Endothelial cell of umbilical vein (primary cell): ENCODE measurements around the gene PCID2. TPM values are rescaled to one million over a fixed set of nuclear protein-coding genes. Genes with fewer than 3 reads are reported as not detected.
A peak's percentile ranks its signal among the peaks of the same experiment; 100 is the strongest.

ENCODE experiments used
- BruUV-seq: library from RNA; stranded (reverse); fragments of 400-500 nt; replicated peaks from 2 replicates; lab custom pipeline; 2021; lab: Mats Ljungman, UMichigan
- CTCF ChIA-PET: fragments of 300-600, 350-600 bp; sonication (Branson Sonifier 250); formaldehyde crosslinking; loops from one replicate; lab custom pipeline; 2021; ENCODE audit warnings: antibody characterized with exemption, inconsistent platforms; lab: Charles Lee
- POLR2A ChIA-PET: fragments of 300-600, 350-600 bp; sonication (Branson Sonifier 250); formaldehyde crosslinking; loops from one replicate; lab custom pipeline; 2021; ENCODE audit warnings: antibody characterized with exemption, inconsistent platforms; lab: Charles Lee
- DNase-seq: peaks from one replicate; pipeline ENCODE4 v3.0.0-alpha.2; 2011; ENCODE audit warnings: low read depth, low spot score
- FAIRE-seq: peaks from 2 replicates; lab custom pipeline; 2011; peaks lifted over from hg19 to GRCh38; lab: Jason Lieb, UNC
- H2AFZ ChIP-seq: 2 replicates; pipeline ENCODE4 v1.6.0; 2012; ENCODE audit warnings: low read depth, low read length, control low read depth, inconsistent platforms
- H3K27ac ChIP-seq: 2 replicates; pipeline ENCODE4 v1.5.1; 2011; ENCODE audit warnings: low read depth, mild to moderate bottlenecking, control low read depth, low read length, moderate library complexity; ENCODE audit not compliant: insufficient read depth
- H3K27me3 ChIP-seq, 2 experiments: 2 replicates each; pipeline versions ENCODE4 v1.6.0 to v1.6.1; 2011; ENCODE audit warnings: low read length in 2 of 2, mixed read lengths in 1 of 2; ENCODE audit not compliant: control insufficient read depth in 2 of 2, insufficient read depth in 2 of 2
- H3K36me3 ChIP-seq, 2 experiments: 2 replicates in 1 of 2; 3 replicates in 1 of 2; pipeline ENCODE4 v1.5.1; 2011; ENCODE audit warnings: low read length in 2 of 2, mild to moderate bottlenecking in 1 of 2, moderate library complexity in 1 of 2; ENCODE audit not compliant: control insufficient read depth in 2 of 2, insufficient read depth in 2 of 2; ENCODE audit errors: extremely low read depth in 1 of 2
- H3K4me1 ChIP-seq: 3 replicates; pipeline ENCODE4 v1.5.1; 2011; ENCODE audit warnings: mild to moderate bottlenecking, low read length; ENCODE audit not compliant: control insufficient read depth, insufficient read depth; ENCODE audit errors: extremely low read depth
- H3K4me2 ChIP-seq: 2 replicates; pipeline ENCODE4 v1.6.1; 2011; ENCODE audit warnings: low read length, control low read depth, mixed read lengths; ENCODE audit not compliant: insufficient read depth
- H3K4me3 ChIP-seq, 3 experiments: fragments of 200-600 bp in 1 of 3; sonication (generic), shearing (Covaris generic) in 1 of 3; replicated peaks in 1 of 3; 2 replicates each; pipeline ENCODE4 v1.5.1; 2011 to 2016; ENCODE audit warnings: control low read depth in 3 of 3, low read length in 3 of 3, mild to moderate bottlenecking in 2 of 3, inconsistent platforms in 1 of 3, low read depth in 1 of 3, moderate library complexity in 1 of 3; ENCODE audit not compliant: insufficient read depth in 1 of 3
- H3K79me2 ChIP-seq: 2 replicates; pipeline ENCODE4 v1.6.0; 2012; ENCODE audit warnings: low read length, inconsistent platforms; ENCODE audit not compliant: control insufficient read depth, insufficient read depth
- H3K9ac ChIP-seq: replicated peaks from 2 replicates; pipeline ENCODE3; 2011; ENCODE audit warnings: low read length, control low read depth; ENCODE audit not compliant: insufficient read depth; ENCODE audit errors: extremely low read depth
- H3K9me1 ChIP-seq: replicated peaks from 3 replicates; pipeline ENCODE4 v1.6.0; 2011; ENCODE audit warnings: mild to moderate bottlenecking, low read length; ENCODE audit not compliant: control insufficient read depth, insufficient read depth; ENCODE audit errors: extremely low read depth
- H3K9me3 ChIP-seq: replicated peaks from 2 replicates; pipeline ENCODE4 v1.5.1; 2012; ENCODE audit warnings: low read length, inconsistent platforms; ENCODE audit not compliant: control insufficient read depth, insufficient read depth
- H4K20me1 ChIP-seq: replicated peaks from 2 replicates; pipeline ENCODE3; 2011; ENCODE audit warnings: mild to moderate bottlenecking, low read length; ENCODE audit not compliant: control insufficient read depth, insufficient read depth; ENCODE audit errors: extremely low read depth
- CTCF ChIP-seq, 2 donors: IDR thresholded peaks; 1 replicate in 1 of 2; 2 replicates in 1 of 2; pipeline ENCODE4 v1.5.1; 2011; ENCODE audit warnings: low read length in 2 of 2, mild to moderate bottlenecking in 2 of 2, moderate library complexity in 2 of 2, control low read depth in 1 of 2, inconsistent platforms in 1 of 2, low read depth in 1 of 2; ENCODE audit not compliant: insufficient read depth in 1 of 2; ENCODE audit errors: extremely low read depth in 1 of 2
- EZH2 ChIP-seq: IDR thresholded peaks from 2 replicates; pipeline ENCODE4 v1.6.1; 2012; ENCODE audit warnings: borderline replicate concordance, low read depth, mild to moderate bottlenecking, moderate library complexity, low read length, inconsistent platforms; ENCODE audit not compliant: severe bottlenecking
- FOS ChIP-seq: IDR thresholded peaks from 2 replicates; pipeline ENCODE4 v1.6.1; 2011; ENCODE audit warnings: mild to moderate bottlenecking, low read length, moderate library complexity, borderline replicate concordance; ENCODE audit not compliant: insufficient read depth
- GATA2 ChIP-seq: IDR thresholded peaks from 2 replicates; pipeline ENCODE4 v1.7.0; 2011; ENCODE audit warnings: low read depth, mild to moderate bottlenecking, moderate library complexity, mixed read lengths, low read length; ENCODE audit not compliant: insufficient read length, insufficient read depth
- JUN ChIP-seq: IDR thresholded peaks from 2 replicates; pipeline ENCODE4 v1.6.1; 2011; ENCODE audit warnings: borderline replicate concordance, low read depth; ENCODE audit not compliant: insufficient read length, insufficient read depth
- MAX ChIP-seq: IDR thresholded peaks from 2 replicates; pipeline ENCODE4 v1.6.1; 2011; ENCODE audit not compliant: insufficient read depth, insufficient read length
- MYC ChIP-seq: IDR thresholded peaks from one replicate; pipeline ENCODE4 v1.6.1; 2011; ENCODE audit warnings: mild to moderate bottlenecking, low read depth, low read length
- POLR2A ChIP-seq: IDR thresholded peaks from 2 replicates; pipeline ENCODE4 v1.6.1; 2012; ENCODE audit warnings: low read depth, mild to moderate bottlenecking, control low read depth, low read length
- POLR2AphosphoS5 ChIP-seq: IDR thresholded peaks from 2 replicates; pipeline ENCODE4 v1.6.1; 2012; ENCODE audit warnings: low read depth, mild to moderate bottlenecking, control low read depth, low read length, moderate library complexity; ENCODE audit not compliant: insufficient read depth
- dilution Hi-C: fragments of 300-500 bp; cut with MboI; formaldehyde crosslinking; loops from one replicate; pipeline ENCODE4 v1.15.0; 2019; ENCODE audit warnings: low sequenced_read_pairs; ENCODE audit not compliant: extremely low pct_ligation_motif_present
- intact Hi-C: fragments of 100-400 bp; cut with micrococcal nuclease; formaldehyde crosslinking; loops from one replicate; pipeline ENCODE4 v1.10.0; 2022
- polyA plus RNA-seq, 4 experiments: library from polyadenylated mRNA; depleted of rRNA in 3 of 4; stranded (reverse) in 3 of 4; unstranded in 1 of 4; fragments of >200 nt; gene quantifications; 2 replicates each; pipeline versions ENCODE4 v1.2.1 to v1.2.3, GENCODE V29; 2011 to 2012; ENCODE audit warnings: missing spikeins in 1 of 4
- total RNA-seq: library from RNA; stranded (reverse); gene quantifications from 2 replicates; pipeline ENCODE4 v1.2.3, GENCODE V29; 2021

Gene PCID2
- total and polyA plus RNA-seq, 2 donors (not counting 3 experiments of a cell fraction or from before 2014, with no cell fraction given): 52.1 to 55.6 TPM

- no peaks in the 10 kb centered on the region for H4K20me1 ChIP-seq
- intact Hi-C loops: no loop called here
- peak overlapping the region; percentile 72 for H2AFZ ChIP-seq
Observed at GRCh38 chr13:113152691-113152983, 55.8 kb downstream of the PCID2 start.

More at GRCh38 chr13:113152691-113152983, 55.8 kb downstream of the PCID2 start:
- Histone ChIP-seq H3K4me1 (peaks cover 6% of the 10 kb centered on the region), H3K27ac (no peak overlapping the region), H3K4me3 (no peak overlapping the region), H3K36me3 (no peaks in the 10 kb centered on the region), H3K79me2 (no peaks in the 10 kb centered on the region), H3K9ac (no peak overlapping the region), H3K9me1 (no peaks in the 10 kb centered on the region), H3K4me2 (no peak overlapping the region), H3K27me3 (peaks cover 2 to 9% of the 10 kb centered on the region in 2 experiments), H3K9me3 (no peaks in the 10 kb centered on the region)
- FAIRE-seq (no peak), DNase-seq (no peak)
- dilution Hi-C loops: no loop called here
- CTCF ChIA-PET: no interaction called here
- no TSS peak for BruUV-seq
- POLR2A ChIA-PET: no interaction called here
- TF ChIP-seq JUN: no peak
- no peak for TF ChIP-seq POLR2AphosphoS5
- no peak for TF ChIP-seq MYC
- no peak for TF ChIP-seq MAX
- TF ChIP-seq FOS: no peak
- TF ChIP-seq EZH2: no peak
- no peak for TF ChIP-seq POLR2A
- no peak for TF ChIP-seq GATA2
- TF ChIP-seq CTCF (IDR thresholded peaks at IDR 0.05; ENCODE audit: extremely low read depth in 1 of 2, insufficient read depth in 1 of 2, low read depth in 1 of 2, low read length in 2 of 2): no peak
